Measurements from ENCODE around the gene HMOX2. TPM values are rescaled to one million over a fixed set of nuclear protein-coding genes. Genes with fewer than 3 reads are reported as not detected.

HMOX2 gene
- total and polyA plus RNA-seq, 2 donors (not counting 3 experiments of a cell fraction or from before 2014, with no cell fraction given): 80.7 to 86.3 TPM

- no peak for FAIRE-seq
- peaks cover 4% of the 10 kb centered on the region for H3K4me1 ChIP-seq (ENCODE audit: control insufficient read depth, extremely low read depth, insufficient read depth, low read length)
- TF ChIP-seq MAX (IDR thresholded peaks at IDR 0.05; ENCODE audit: insufficient read depth, insufficient read length) (no peak), JUN (IDR thresholded peaks at IDR 0.05; ENCODE audit: borderline replicate concordance, insufficient read depth, insufficient read length, low read depth) (no peak), EZH2 (IDR thresholded peaks at IDR 0.05; ENCODE audit: borderline replicate concordance, low read depth, low read length, severe bottlenecking) (peak; percentile 61), POLR2A (IDR thresholded peaks at IDR 0.05; ENCODE audit: low read depth, low read length) (peak; percentile 47), CTCF (IDR thresholded peaks at IDR 0.05; ENCODE audit: extremely low read depth in 1 of 2, insufficient read depth in 1 of 2, low read depth in 1 of 2, low read length in 2 of 2) (no peak), GATA2 (IDR thresholded peaks at IDR 0.05; ENCODE audit: insufficient read depth, insufficient read length, low read depth, low read length) (no peak), POLR2AphosphoS5 (IDR thresholded peaks at IDR 0.05; ENCODE audit: insufficient read depth, low read depth, low read length) (no peak), MYC (IDR thresholded peaks at IDR 0.05; ENCODE audit: low read depth, low read length) (no peak), FOS (IDR thresholded peaks at IDR 0.05; ENCODE audit: borderline replicate concordance, insufficient read depth, low read length) (no peak)
- dilution Hi-C loops (cut with MboI; ENCODE audit: extremely low pct_ligation_motif_present, low sequenced_read_pairs) (no loop called here), intact Hi-C loops (cut with micrococcal nuclease) (loop anchor here (2.0 to 5.0 kb wide), 3 partner anchors 15 to 75 kb away; partner anchors contain the start of genes HMOX2 and UBALD1)
- CTCF ChIA-PET: interaction anchor here (0.8 to 1.3 kb wide), 4 partner anchors 11 to 32 kb away, joined by 3 to 8 read pairs (median 4); no protein-coding TSS in a partner anchor
- H3K79me2 ChIP-seq (ENCODE audit: control insufficient read depth, insufficient read depth, low read length): no peaks in the 10 kb centered on the region
- H3K9me3 ChIP-seq (replicated peaks; ENCODE audit: control insufficient read depth, insufficient read depth, low read length): no peaks in the 10 kb centered on the region
- peak overlapping the region; percentile 64 for H3K9ac ChIP-seq (replicated peaks; ENCODE audit: extremely low read depth, insufficient read depth, low read length)
- POLR2A ChIA-PET: no interaction called here
- no peaks in the 10 kb centered on the region for H3K9me1 ChIP-seq (replicated peaks; ENCODE audit: control insufficient read depth, extremely low read depth, insufficient read depth, low read length)
- H3K4me3 ChIP-seq (replicated peaks in 1 of 3; ENCODE audit: insufficient read depth in 1 of 3, low read depth in 1 of 3, low read length in 3 of 3): peak overlapping the region; percentile 50 to 60 (median 57)
- H3K27me3 ChIP-seq (ENCODE audit: control insufficient read depth in 2 of 2, insufficient read depth in 2 of 2, low read length in 2 of 2): peaks cover 0 to 2% of the 10 kb centered on the region in 2 experiments
- peak overlapping the region; percentile 74 for H2AFZ ChIP-seq (ENCODE audit: low read depth, low read length)
- peak overlapping the region; percentile 57 for H3K4me2 ChIP-seq (ENCODE audit: insufficient read depth, low read length)
- H4K20me1 ChIP-seq (replicated peaks; ENCODE audit: control insufficient read depth, extremely low read depth, insufficient read depth, low read length): no peaks in the 10 kb centered on the region
- H3K36me3 ChIP-seq (ENCODE audit: control insufficient read depth in 2 of 2, extremely low read depth in 1 of 2, insufficient read depth in 2 of 2, low read length in 2 of 2): peaks cover 0 to 1% of the 10 kb centered on the region in 2 experiments
- H3K27ac ChIP-seq (ENCODE audit: insufficient read depth, low read depth, low read length): no peak overlapping the region
- BruUV-seq (replicated peaks): no TSS peak
- peak; percentile 30 for DNase-seq (ENCODE audit: low read depth, low spot score)
Measured at GRCh38 chr16:4537376-4538343, 61.5 kb downstream of the HMOX2 start.

All from endothelial cell of umbilical vein (primary cell).